HG03280 (cell line): ENCODE data around the gene OR1L6.

Experiments
- ATAC-seq: cut with Tn5 transposase; IDR thresholded peaks from one replicate; pipeline ENCODE4 v1.9.1; 2021; ENCODE audit warnings: mild to moderate bottlenecking, moderate library complexity; ENCODE audit not compliant: unreplicated experiment

OR1L6 gene, protein sequence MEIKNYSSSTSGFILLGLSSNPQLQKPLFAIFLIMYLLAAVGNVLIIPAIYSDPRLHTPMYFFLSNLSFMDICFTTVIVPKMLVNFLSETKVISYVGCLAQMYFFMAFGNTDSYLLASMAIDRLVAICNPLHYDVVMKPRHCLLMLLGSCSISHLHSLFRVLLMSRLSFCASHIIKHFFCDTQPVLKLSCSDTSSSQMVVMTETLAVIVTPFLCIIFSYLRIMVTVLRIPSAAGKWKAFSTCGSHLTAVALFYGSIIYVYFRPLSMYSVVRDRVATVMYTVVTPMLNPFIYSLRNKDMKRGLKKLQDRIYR

DNA sequence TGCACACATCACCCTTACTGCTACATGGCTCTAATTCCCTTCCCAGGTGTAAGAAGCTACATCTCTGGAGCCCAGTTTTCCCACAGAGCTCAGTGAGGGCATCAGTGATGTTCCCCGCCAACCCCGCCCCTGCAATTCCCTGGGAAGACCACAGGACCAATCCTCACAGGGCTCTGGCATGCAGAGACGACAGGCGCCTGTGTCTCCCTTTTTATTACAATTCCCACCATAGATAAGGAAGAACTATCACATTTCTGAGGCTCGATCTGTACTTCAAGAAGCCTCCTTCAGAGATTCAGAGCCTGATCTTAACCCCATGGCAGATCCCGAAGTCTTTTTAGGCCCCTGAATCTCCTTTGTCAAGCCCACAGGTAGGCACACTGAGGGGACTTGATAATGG, at the start of gene OR1L6:
Gene OR1L6, plus strand, starts transcription at position 301 of the 400 bp plus-strand sequence. CDS start 7,545 bp downstream, outside the sequence.
- ATAC-seq: no peak

DNA sequence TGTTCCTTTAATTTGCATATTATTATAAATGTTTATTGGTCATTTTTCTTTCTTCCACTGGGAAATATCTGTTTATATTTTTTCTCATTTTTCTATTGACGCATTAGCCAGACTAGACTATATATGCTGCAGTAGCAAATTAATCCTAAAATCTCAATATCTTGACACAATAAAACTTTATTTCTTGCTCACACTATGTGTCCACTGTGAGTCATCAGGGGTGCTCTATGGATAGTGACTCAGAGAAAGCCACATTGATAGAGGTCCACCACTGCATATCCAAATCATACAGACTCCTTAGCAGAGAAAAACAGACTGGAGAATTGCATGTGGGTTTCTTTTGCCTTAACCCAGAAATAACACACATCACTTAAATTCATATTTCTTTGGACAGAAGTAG, 46.4 kb upstream of the OR1L6 start:
- no peak for ATAC-seq

DNA sequence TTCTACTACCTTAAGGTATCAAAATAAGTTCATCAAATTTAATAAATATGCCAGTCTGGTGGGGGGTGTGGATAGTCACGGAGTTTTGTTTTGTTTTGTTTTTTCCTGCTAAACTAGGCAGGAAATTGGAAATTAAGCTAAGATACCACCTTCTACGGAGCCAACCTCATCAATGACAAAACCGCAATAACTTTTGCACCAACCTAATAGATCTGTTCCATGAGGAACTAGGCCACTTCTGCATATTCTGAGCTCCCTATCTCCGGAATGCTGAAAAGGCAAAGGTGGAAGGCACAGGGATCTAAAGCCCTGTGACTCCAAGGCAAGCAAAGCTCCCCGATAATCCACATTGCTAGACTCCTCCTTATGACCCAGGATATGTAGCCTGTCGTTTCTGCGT, 24.1 kb upstream of the OR1L6 start:
- no peak for ATAC-seq

DNA sequence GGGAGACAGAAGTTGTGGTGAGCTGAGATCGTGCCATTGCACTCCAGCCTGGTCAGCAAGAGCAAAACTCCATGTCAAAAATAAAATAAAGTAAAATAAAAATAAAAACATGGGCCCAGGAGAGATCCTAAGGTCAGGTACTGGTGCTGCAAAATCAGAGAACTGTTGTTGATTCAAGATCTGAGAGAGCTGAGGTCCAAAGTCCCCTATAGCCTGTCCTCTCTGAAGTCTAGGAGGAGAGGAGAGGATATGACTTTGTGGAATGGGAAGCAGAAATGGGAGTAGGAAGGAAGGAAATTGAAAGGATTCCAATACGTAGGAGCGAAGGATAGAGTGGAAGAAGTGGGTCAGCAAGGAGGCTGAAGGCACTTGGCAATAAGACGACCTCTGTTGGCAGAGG, 22.9 kb upstream of the OR1L6 start:
- ATAC-seq: no peak

DNA sequence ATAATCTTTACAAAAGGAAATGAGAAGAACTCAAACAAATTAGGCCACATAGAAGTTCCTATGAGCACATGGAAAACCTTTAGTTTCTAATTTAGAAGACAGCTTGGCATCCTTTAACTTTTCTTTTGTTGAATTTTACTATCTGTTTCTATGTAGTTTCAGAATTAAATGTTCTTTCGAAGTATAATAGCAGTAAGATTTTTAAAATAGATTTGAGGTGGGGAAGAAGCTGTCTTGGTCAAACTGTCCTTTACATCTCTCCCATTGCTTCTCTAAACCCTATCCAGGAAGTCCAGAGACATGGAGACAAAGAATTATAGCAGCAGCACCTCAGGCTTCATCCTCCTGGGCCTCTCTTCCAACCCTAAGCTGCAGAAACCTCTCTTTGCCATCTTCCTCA, 18.4 kb upstream of the OR1L6 start, which contains the start of gene OR1L4:
Gene OR1L4, plus strand, starts transcription at position 301 of the 400 bp plus-strand sequence. Its CDS starts 0 bp downstream, at position 301.
- no peak for ATAC-seq

DNA sequence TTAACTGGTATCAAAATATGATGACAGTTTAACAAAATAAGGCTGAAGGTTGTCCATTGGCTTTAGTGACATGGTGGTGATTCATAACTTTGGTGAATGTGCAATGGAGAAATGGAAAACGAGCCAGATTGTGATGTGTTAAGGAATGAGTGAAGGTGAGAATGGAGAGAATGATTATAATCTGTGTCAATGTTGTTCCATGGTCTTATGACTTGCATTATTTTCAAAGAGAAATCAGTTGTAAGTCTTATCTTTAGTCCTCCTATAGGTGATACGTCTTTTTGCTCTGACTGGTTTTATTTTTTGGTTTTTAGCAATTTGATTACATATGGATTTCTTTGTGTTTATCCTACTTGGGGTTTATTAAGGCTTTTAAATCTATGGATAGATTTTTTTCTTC, 12.7 kb downstream of the OR1L6 start:
- ATAC-seq: no peak

DNA sequence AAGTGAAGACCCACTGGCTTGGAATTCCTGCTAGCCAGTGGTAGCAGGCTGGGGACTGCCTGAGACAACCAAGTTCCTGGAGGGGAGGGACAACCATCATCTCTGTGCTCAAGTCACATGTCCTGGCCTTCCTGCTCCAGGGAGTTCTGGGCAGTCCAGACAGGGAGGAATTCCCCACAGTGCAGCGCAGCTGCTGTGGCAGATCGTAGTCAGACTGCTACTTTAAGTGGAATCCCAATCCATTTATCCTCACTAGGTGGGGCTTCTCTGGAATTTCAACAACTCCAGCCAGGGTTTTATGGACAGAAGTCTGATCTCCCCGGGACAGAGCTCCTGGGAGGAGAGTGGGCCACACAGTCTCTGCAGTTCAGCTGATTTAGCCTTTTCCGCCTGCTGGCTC, 25.7 kb downstream of the OR1L6 start:
- ATAC-seq: no peak

DNA sequence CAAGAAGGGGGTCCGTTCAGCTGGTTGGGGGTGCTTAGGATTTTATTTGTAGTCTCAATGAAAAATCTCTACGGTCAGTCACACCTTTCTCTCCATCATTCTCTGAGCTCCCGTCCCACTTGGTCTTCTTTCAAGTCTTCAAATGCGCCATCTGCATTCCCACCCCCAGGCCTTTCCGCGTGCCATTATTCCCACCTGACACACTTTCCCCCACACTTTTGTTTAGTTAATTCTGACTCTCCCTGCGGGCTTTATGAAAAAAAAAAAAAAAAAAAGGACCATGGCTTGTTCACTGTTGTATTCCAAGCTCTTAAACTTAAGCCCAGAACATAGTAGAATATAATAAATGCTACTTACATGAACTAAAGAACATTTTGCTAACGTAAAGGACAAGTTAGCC, 34.9 kb downstream of the OR1L6 start:
- no peak for ATAC-seq

DNA sequence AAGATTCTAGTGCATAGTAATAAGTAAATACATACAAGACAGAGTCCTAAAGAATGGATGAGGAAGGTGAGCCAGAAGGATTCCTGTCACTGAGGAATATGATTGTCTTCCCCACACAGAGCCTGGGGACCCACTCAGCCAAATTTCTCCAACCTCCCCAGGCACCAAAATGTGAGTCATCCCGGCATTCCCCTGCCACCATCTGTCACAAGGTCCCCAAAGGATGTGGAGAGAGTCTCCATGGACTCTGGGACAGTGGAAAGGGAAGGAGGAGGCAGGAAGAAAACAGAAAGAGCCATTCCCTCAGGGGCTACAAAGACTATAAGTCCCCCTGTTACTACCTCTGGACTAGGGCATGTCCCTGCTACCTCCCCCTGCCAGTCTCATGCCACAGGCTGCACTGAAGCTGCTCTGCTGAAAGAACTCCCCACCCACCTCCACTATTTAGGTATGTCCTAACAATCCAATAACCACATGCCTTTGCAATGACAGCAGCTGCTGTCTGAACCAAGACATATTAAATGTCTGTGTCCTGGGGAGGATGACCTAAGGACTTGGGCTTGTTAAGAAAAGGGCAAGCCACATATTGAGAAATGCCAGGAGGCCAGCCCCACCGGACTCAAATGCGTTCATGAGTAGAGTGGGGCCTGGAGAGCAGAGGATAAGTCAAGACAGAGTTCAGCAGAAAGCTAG, 36.0 kb downstream of the OR1L6 start:
- ATAC-seq: no peak

DNA sequence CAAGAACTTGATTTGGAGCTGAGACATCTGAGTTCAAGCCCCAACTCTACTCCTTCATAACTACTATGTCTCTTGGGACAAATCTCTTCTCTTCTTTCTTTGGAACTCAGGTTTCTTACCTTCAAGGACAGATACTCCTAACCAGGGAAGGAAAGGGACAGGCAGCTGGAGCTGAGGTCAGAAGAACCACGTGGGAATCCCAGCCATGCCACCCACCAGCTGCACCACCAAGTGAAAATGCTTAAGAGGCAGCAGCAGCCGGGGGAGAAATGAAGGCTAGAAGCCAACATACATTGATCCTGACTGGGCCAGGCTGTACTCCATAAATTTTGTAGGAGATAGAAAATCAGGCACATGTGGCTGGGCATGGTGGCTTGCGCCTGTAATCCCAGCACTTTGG, 37.1 kb downstream of the OR1L6 start:
- no peak for ATAC-seq

DNA sequence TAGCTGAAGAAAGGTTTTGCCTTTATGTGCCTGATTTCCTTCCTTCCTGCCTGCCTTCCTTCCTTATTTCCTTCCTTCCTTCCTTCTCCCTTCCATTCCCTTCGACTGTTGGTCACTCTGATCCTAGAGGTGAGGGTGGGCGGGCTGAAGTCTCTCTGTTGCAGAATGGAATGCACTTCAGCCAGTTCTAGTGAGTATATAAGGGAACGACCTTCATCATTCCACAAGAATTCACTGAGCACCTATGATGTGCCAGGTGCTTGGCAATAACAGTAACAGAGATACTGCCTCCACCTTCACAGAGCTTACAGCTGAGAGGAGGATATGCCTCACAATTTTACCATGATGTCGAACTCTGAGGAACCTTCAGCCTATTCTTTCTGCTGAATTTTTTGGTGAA, 37.9 kb downstream of the OR1L6 start:
- no peak for ATAC-seq

DNA sequence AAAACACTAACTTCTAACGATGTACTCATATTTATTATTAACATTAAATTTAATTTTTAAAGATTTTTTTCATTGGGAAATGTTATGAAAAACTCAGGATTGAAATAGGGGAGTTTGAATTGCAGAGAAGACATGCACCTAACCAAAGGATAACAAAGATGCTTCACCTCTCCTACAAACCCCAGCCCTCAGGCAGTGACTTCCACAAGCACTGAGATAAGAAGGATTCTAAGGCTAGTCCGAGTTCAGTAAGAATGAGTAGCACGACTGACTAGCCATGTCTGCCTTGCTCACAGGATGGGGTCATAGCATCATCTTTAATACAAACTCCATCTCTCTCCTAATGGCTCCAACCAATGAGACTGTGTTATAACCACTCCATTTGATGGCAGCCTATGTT, 39.6 kb downstream of the OR1L6 start:
- ATAC-seq: no peak

DNA sequence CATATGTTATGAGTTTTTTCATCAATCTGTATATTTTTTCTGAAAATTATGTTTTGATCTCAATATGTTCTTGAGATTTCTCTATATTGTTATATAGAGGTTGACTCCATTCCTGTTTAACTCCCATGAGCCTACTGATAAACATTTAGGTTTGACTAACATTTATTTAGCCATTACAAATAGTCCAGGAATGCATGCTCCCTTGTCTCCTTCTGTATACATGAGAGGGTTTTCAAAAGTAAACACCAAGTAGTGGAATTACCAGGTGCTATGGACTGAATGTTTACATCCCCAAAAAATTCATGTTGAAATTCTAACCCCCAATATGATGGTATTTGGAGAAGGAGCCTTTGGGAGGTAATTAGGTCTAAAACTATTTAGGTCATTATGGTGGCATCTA, 43.2 kb downstream of the OR1L6 start:
- no peak for ATAC-seq

DNA sequence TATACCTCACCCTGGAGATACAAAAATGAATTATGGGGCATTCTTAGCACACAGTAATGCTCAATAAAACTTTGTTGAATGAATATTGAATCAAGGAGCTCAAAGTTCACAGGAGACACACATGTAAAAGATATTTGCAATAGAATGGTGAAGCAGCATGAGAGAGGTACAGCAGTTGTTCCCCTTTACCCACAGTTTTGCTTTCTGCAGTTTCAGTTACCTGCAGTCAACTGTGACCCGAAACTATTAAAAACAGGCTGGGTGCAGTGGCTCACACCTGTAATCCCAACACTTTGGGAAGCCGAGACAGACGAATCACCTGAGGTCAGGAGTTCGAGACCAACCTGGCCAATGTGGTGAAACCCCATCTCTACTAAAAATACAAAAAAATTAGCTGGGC, 44.2 kb downstream of the OR1L6 start:
- ATAC-seq: no peak

DNA sequence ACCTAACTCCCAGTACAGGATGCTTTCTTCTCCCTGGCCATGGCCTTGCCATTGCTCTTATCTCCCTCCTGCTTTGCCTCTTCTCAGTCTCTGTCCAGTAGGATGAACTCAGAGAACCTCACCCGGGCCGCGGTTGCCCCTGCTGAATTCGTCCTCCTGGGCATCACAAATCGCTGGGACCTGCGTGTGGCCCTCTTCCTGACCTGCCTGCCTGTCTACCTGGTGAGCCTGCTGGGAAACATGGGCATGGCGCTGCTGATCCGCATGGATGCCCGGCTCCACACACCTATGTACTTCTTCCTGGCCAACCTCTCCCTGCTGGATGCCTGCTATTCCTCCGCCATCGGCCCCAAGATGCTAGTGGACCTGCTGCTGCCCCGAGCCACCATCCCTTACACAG, 46.7 kb downstream of the OR1L6 start, which contains the start of gene OR5C1:
Gene OR5C1, plus strand, starts transcription at position 103 of the 400 bp plus-strand sequence. Its CDS starts 0 bp downstream, at position 103.
- ATAC-seq: no peak

DNA sequence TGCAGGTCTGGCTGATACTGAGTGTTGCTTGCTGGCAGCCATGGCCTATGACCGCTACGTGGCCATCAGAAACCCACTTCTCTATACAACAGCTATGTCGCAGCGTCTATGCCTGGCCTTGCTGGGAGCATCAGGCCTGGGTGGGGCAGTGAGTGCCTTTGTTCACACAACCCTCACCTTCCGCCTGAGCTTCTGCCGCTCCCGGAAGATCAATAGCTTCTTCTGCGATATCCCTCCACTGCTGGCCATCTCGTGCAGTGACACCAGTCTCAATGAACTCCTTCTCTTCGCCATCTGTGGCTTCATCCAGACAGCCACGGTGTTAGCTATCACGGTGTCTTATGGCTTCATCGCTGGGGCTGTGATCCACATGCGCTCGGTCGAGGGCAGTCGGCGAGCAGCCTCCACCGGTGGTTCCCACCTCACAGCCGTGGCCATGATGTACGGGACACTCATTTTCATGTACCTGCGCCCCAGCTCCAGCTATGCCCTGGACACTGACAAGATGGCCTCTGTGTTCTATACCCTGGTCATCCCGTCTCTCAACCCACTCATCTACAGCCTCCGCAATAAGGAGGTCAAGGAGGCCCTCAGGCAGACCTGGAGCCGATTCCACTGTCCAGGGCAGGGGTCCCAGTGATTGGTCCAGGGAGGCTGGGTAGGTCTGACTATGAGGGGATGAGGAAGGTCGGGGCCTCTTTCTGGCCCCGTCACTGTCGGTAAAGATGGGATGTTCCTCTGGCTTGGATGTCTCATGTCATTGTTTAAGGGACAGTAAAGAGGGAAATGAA, 47.3 kb downstream of the OR1L6 start:
- ATAC-seq: no peak

DNA sequence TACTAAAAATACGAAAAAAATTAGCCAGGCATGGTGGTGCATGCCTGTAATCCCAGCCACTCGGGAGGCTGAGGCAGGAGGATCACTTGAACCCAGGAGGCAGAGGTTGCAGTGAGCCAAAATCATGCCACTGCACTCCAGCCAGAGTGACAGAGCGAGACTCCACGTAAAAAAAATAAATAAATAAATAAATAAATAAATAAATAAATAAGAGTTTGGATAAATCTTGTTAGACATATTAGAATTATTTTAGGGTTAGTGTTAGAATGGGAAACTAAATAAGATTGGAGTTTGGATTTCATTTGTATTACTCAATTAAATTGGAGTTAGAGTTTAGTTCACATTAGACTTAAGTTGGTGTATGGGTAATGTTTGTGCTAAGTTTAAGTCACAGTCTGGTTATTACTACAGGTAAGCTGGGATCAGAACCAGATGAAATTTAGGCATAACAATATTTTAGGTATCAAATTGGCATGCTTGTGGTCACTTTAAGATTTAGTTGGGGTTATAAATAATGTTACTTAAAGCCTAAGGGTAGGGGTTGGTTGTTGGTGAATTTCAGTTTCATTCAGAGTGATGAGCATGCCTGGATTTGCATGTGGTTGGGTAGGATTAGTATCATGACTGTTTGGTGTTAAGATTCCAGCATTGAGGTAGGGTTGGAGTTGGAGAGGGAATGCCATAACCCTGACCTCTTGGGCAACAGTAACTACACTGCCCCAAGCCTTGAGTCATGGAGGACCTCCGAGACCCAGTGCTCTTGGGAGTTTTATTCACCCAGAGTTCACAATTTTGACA, 50.0 kb downstream of the OR1L6 start:
- ATAC-seq: no peak

DNA sequence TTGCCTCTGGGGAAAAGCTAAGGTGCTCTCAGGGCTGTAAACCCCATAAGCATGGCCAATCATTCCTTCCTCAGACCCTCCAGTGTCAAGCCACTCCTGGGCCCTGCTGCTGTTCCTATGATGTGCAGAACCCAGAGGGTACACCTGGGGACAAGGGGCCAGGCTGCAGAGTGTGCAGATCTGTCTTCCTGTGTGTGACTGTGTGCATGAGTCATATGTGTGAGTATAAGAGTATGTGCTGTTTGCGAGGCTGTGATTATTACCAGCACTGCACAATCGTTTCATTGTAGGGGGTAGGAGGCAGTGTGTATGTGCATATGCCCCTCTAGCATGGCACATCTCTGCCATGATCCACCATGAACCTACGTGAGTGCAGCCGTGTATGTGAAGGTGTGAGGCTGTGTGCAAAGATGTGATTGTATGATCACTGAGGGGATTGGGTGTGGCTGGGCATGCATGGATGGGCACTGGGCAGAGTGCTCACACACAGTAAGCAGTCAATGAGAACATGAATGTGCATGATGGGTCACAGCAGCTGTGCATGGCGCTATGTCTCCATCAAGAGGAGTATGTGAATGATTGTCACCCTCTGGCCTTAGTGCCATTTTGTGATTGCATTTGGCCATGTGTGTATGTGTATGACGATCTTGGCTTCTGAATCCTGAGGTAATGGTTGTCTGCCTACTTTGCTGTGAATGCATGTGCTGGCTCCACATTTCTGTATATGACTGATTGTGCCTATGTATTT, 55.4 kb downstream of the OR1L6 start:
- no peak for ATAC-seq
